GM10266 (cell line): Measurements from ENCODE around the gene IST1.

Source experiments
- DNase-seq: peaks from one replicate; pipeline ENCODE4 v3.0.0; 2012; ENCODE audit errors: extremely low spot score
- TF ChIP-seq, protein P1 (sequence below): IDR thresholded peaks from 2 replicates; pipeline ENCODE4 v1.5.1; 2012; ENCODE audit warnings: mild to moderate bottlenecking, low read depth; ENCODE audit not compliant: control insufficient read depth, insufficient read depth; ENCODE audit errors: missing control alignments

Gene IST1

DNA sequence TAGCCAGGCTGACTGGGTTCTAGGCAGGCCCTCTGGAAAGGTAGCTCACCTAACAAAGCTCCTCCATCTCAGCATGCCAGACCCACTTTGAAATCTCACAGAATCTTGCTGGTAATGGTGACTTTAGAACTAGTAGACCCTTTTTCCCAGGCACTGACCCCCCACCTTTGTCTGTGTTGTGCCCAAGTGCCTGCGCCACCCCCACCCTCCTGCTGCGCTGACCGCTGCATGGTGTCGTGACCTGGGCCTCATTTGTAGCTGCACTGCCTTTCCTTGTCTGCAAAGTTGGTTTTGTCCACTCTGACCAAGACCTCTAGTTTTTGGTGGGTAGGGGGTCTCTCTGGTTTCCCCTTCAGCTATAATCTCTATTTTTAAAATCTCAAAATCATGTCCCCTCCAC, 42.8 kb upstream of the IST1 start:
- DNase-seq: no peak
- TF ChIP-seq, protein P1, sequence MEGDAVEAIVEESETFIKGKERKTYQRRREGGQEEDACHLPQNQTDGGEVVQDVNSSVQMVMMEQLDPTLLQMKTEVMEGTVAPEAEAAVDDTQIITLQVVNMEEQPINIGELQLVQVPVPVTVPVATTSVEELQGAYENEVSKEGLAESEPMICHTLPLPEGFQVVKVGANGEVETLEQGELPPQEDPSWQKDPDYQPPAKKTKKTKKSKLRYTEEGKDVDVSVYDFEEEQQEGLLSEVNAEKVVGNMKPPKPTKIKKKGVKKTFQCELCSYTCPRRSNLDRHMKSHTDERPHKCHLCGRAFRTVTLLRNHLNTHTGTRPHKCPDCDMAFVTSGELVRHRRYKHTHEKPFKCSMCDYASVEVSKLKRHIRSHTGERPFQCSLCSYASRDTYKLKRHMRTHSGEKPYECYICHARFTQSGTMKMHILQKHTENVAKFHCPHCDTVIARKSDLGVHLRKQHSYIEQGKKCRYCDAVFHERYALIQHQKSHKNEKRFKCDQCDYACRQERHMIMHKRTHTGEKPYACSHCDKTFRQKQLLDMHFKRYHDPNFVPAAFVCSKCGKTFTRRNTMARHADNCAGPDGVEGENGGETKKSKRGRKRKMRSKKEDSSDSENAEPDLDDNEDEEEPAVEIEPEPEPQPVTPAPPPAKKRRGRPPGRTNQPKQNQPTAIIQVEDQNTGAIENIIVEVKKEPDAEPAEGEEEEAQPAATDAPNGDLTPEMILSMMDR: no peak

DNA sequence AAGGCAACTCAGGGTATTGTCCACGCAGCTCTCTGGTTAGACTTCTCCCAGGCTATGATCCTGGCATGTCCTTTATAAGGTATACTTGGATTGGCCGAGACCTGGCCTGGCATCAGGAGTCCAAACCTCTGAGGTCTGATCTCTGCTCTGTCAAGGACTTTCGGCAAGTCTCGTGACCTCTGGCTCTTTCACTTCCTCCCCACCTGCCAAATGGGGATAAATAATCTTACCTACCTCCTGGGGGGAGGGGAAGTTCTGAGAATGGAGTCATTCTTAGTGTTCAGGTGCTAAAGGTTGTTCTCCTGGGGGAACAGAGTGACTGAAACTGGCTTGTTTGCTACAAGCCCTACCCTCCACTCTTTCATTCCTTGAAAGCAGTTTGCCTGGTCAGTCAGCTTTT, 41.9 kb upstream of the IST1 start:
- peak; percentile 49 for DNase-seq
- TF ChIP-seq, protein P1: no peak

DNA sequence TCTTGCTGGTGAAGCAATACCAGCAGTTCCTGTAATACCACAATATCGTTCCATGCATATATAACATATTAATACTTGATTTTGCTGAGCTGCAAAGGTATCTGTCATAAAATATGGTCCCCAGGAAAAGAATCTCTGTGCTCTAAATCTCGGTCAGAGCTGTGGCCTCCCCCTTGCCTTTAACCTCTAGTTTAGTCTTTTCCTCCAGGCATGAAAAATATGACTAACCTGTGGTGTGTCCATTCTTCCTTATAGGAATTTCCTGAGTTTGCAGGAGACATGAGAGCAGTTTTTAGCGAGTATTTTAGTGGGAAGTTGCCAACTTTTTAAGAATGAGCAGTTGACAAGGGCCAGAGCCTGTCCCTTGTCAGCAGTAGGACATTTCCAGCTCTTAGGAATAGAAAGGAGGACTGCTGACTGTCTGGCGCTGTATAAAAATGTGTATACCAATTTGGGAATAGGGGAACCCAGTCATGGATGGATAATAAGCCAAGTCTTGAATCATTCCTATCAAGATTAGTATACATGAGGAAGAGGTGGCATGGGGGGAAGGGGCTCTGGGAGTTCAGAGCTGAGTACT, 40.9 kb upstream of the IST1 start:
- DNase-seq: no peak
- TF ChIP-seq, protein P1: no peak

DNA sequence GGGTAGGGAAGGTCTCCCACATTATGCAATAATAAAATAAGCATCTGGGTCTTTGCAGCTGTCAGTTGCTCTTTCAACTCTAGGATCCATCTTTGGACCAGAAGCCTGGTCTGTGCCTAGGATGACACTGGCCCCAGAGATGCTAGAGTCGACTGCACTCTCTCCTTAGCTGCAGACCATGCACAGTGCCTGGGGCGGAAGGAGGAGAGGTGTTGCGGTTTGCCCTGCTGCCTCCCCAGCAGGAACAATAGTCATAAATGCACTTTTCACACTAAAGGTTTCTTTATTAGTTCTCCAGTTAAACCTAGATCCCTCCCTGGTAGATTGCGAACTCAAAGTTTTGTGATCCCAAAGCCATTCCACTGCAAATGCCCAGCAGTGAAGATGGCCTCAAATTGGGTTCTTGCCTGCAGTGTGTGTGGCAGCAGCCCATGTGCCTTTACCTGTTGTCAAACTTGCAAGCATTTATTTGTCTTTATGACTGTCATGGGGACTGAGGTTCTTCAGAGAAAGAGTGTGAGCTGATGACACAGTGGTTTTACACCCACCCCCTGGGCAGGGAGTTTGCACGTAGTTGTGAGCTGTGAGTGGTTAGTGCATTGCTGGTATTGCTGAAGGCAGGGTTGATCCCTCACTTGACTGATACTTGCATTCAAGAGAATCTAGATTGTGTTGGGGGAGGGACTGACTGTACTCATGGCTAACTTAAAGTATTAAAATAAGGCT, 39.2 kb upstream of the IST1 start:
- TF ChIP-seq, protein P1: no peak
- DNase-seq: no peak

DNA sequence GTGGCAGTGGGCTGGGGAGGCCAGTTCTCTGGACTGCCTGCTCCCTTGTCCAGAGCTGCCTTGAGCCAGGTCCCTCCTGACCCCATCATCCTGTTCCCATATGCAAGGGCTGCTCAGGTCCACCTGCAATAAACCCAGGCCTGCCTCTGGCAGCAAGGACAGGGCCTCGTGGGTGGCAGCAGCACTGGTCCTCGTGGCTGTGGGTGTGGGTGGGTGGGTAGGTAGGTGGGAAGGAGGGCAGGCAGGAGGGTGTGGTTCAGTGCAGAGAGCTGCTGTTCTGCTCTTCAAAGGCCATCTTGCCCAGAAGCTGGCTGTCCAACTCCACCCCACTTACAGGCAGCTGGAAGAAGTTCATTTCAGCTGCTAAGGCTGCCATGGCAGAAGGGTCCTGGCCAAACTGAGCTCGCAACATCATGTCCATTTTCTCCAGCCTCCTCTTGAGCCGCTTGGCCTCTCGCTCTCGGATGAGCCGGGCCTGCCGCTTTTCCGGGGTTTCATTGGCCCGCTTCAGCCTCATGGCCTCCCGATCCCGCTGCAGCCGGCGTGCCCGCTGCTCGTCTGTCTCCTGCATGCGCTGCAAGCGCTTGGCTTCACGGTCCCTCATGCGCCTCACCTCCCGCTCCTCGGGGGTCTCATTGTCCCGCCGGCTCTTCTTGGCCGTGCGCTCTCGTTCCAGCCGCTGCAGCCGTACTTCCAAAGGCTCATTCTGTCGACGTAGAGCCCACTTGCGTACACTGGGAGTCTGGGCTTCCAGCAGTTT, 35.4 kb upstream of the IST1 start:
- DNase-seq: no peak
- TF ChIP-seq, protein P1: no peak

DNA sequence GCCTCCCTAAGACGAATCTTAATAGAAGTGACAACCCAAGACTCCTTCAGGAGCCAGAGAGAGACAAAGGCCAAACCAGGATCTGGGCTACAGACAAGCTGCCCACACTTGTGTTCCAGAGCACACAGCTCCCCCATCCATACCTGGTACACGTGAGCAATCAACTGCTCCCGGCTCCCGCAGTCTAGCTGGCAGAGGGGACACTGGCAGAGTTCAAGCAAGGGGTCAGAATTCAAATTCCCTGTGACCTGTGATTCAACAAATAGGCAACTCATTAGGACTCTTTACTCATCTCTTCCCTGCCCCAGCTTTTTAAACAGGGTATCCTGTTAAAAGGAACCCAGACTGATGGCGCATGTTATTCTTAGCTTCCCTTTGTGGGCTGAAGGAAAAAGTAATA, 31.3 kb upstream of the IST1 start:
- no peak for DNase-seq

More for the DNA sequence above, 31.3 kb upstream of the IST1 start:
- TF ChIP-seq, protein P1: no peak
